SIG-M5 (cell line): ENCODE measurements around the gene USP24.
"Not testable (repeated sequence)": the region's sequence is repeated elsewhere in the genome, so short reads cannot be mapped to it uniquely, and the experiment has no call there.

Experiments
- DNase-seq: peaks from one replicate; lab custom pipeline; 2025; lab: John Stamatoyannopoulos, UW

USP24 gene

GRCh38 chr1:55229726-55230125, 14.6 kb upstream of the USP24 start:
- DNase-seq: not testable (repeated sequence)

- DNase-seq: no peak
Observed at GRCh38 chr1:55225228-55225627, 10.1 kb upstream of the USP24 start.

GRCh38 chr1:55224729-55225128, 9.6 kb upstream of the USP24 start:
- no peak for DNase-seq

- no peak for DNase-seq
Observed at GRCh38 chr1:55222152-55222551, 7.0 kb upstream of the USP24 start.

- DNase-seq: peak; percentile 72
Observed at GRCh38 chr1:55217226-55217986, 2.2 kb upstream of the USP24 start.

- no peak for DNase-seq
Observed at GRCh38 chr1:55216096-55216495, 932 bp upstream of the USP24 start.

- no peak for DNase-seq
Observed at GRCh38 chr1:55214934-55215193, 300 bp downstream of the USP24 start.

GRCh38 chr1:55214212-55214933, 791 bp downstream of the USP24 start:
- no peak for DNase-seq

GRCh38 chr1:55213885-55214211, 1.3 kb downstream of the USP24 start:
- DNase-seq: no peak

- DNase-seq: no peak
Observed at GRCh38 chr1:55213151-55213884, 1.8 kb downstream of the USP24 start.

- DNase-seq: no peak
Observed at GRCh38 chr1:55212349-55213150, 2.6 kb downstream of the USP24 start.

- no peak for DNase-seq
Observed at GRCh38 chr1:55211863-55212262, 3.3 kb downstream of the USP24 start.

GRCh38 chr1:55210990-55211801, 4.0 kb downstream of the USP24 start:
- no peak for DNase-seq

- no peak for DNase-seq
Observed at GRCh38 chr1:55209247-55209646, 5.9 kb downstream of the USP24 start.

GRCh38 chr1:55206210-55206609, 9.0 kb downstream of the USP24 start:
- no peak for DNase-seq

GRCh38 chr1:55204997-55205396, 10.2 kb downstream of the USP24 start:
- DNase-seq: no peak

GRCh38 chr1:55203064-55203463, 12.1 kb downstream of the USP24 start:
- DNase-seq: no peak

GRCh38 chr1:55200667-55201066, 14.5 kb downstream of the USP24 start:
- DNase-seq: no peak

GRCh38 chr1:55199735-55200134, 15.4 kb downstream of the USP24 start:
- DNase-seq: not testable (repeated sequence)

GRCh38 chr1:55198044-55198443, 17.1 kb downstream of the USP24 start:
- DNase-seq: no peak

- DNase-seq: no peak
Observed at GRCh38 chr1:55197099-55197498, 18.1 kb downstream of the USP24 start.
